GM19324 (cell line): ENCODE data around the gene MRPL36.

ENCODE experiments used
- ATAC-seq: cut with Tn5 transposase; IDR thresholded peaks from one replicate; pipeline ENCODE4 v1.9.1; 2021; ENCODE audit warnings: mild to moderate bottlenecking, moderate library complexity; ENCODE audit not compliant: unreplicated experiment, low FRiP score

MRPL36 gene

DNA sequence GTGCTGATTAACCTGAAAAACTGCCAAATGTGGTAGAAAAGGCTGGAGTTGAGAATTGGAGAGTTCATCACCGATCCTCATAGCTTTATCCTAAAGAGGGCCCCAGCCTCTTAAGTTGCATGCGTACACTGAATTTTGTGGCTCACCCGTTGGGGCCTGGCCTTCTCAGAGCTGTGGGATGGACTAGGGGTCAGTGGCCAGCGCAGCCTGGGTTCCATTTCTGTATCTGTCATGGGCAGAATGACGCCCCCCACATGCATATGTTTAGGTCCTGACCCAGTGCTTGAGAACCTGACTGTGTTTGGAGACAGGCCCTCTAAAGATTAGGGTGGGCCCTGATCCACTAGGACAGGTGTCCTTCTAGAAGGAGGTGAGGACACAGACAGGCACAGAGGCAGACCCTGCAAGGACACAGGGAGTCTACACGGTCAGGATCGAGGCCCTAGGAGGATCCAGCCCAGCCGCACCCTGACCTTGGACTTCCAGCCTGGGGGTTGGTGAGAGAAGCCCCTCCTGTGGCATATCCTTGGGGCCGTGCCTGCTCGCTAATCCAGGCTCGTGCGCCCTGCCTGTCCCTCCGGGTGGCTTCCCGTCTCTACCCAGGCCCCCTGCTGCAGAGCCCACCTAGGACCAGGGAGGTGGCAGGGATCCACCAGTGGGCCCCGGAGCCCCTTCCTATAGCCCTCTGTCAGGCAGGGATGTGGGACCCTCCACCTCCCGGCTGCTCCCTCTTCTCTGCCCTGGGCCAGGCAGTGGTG lies 33.8 kb upstream of the MRPL36 start:
- no peak for ATAC-seq

DNA sequence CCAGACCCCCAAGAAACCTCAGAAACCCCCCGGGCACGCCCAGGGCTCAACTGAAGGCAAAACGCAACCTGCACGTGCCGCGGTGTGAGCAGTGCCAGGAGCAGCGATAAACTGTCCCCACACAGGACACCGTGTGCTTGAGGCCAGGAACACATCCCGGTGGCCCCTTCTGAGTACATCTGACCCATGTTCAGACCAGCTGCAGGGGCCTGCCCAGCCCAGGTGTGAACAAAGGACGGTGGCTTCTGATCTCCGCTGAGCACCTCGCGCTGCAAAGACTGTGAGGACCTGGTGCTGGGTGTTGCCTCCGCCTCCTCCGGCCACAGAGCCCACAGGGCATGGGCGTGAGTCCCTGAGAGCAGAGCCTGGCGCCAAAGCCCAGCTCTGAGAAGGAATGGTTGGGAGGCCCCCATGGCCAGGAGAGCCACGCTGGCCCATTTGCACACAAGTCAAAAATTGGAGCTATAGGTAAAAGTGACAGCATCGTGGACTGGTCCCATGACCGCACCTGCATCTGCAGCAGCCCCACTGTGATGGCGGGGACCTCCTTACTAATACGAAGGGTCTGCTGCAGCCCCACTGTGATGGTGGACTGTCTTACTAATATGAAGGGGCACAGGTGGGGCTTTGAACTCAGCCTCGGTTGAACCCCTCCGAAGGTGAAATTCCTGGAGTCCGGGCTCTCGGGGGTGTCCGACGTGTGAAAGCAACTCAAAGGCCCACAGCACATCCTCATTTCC lies 33.0 kb upstream of the MRPL36 start:
- ATAC-seq: no peak

DNA sequence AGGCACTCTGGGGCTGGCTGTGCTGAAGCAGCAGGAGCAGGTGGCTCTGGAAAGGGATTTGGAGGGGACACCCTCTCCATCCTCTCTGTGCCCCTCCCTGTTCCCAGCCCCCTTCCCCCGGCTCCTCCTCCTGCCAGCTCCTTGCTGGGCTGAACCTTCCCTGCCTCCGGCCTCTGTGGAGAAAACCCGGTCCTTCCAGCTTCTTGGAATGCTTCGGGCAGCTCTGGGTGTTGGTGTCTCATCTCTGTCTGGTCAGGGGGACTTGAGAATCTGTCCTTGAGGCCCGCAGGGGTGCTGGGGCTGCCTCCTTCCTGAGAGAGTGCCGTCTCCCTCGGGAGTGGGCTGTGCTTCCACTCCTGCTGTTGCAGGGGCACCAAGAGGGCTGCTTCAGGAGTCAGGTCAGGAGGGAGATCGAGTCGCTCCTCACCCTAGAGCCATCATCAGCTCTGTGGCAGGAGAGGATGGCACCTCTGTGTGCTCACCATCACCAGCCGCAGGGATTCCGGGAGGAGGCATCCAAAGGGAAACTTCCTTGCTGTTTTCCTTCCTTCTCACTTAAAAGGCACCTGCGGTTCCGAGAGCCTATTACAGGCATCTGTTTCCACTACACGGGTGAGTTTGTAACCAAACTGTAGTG lies 32.2 kb upstream of the MRPL36 start:
- ATAC-seq: no peak

DNA sequence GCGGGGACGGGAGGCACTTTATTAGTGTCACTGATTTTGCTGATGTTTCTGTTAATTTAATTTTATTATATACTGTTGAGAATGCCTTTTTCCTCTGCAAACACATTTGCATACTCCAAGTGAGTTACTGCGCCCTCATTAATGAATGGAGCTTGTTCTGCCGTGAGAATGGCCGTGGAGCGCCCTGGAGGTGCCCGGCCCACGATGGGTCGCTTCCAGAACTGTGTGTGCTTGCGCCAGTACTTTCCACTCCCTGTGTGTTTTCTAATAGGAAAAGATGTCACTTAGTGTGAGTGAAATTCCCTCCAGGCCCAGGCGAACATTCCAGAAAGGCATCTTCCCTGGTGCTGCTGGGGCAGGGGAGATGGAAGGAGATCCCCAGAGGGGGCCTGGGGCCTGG lies 31.6 kb upstream of the MRPL36 start:
- ATAC-seq: no peak

DNA sequence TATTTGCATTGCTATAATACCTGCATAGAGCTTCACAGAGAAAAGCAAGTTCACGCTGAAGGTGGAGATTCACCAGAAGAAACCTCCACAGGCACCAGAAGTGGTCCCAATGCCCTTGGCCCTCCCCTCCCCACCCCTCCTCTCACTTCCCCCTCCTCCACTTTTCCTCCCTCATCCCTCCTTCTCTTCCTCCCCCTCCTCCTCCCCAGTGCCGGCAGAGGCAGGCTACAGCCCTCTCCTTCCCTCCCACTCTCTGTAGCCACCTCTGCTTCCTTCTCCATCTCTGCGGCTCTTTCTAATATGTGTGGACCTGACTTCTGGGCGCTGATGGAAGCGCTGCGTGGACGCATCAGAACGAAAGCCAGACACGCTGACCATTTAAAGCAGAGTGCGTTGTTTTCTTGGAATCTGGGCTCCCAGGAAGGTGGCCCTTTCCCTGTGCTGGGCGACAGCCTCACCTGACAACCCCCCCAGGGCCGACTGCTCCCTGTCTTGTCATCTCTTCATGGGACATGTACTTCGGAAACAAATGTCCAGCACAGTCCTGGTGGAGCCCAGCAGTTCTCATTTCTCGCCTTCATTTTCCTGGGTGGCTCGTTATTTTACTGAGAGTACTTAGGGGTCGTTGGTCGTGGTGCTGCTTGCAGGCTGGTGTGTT lies 31.1 kb upstream of the MRPL36 start:
- no peak for ATAC-seq

DNA sequence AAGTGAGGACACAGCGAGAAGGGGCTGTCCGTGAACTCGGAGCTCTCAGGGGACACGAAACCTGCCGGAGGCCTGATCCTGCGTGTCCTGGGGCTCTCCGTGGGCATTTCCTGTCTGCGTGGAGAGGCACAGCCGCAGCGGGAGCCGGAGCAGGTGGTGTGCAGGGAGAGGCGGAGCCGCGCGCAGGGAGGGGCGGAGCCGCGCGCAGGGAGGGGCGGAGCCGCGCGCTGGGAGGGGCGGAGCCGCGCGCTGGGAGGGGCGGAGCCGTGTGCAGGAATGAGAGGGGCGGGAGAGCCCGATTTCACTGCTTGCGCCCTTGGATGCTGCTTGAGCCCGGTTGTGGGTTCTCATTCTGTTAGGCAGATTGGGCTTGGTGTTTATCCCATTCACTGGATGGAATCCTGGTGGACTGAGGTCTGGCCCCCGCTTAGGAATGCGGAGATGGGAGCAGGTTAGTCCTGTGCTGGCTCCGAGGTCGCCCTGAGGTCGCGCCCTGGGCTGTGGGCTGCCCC lies 28.3 kb upstream of the MRPL36 start:
- no peak for ATAC-seq

DNA sequence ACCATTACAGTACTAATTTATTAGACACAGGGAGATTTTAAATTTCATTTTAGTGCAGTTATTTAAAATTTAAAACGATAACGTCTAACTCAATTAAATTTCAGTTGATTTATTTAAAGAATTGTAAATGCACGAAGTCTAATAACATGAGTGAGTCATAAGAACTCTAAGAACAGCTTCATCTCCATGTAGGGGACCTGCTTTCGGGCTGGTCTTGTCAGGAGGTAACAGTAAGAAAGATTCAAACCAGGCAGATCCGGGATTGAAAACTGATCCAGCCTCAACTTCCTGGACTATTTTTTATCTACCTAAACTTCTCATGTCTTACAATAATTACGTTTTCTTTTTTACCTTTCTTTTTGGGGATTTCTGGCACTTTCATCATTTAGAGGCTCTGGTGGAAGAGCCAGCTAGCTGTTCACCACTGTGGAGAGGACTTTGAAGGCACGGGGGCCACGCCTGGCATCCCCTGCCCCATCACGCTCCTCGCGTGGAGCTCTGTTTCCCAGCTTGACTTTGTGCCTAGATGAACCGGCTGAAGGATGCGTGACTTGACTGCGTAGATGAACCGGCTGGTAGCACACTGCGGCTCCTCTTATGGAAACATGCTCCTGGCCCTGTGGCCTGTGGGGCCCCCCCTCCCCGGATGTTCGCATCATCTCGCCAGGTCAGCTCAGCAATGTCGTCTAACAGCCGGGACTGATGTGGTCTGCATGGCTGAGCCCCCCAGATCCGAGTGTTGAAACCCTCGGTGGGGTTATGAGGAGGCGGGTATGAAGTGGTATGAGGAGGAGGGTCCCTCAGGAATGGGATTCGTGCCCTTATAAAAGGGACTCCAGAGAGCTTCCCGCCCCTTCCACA lies 27.6 kb upstream of the MRPL36 start:
- no peak for ATAC-seq

DNA sequence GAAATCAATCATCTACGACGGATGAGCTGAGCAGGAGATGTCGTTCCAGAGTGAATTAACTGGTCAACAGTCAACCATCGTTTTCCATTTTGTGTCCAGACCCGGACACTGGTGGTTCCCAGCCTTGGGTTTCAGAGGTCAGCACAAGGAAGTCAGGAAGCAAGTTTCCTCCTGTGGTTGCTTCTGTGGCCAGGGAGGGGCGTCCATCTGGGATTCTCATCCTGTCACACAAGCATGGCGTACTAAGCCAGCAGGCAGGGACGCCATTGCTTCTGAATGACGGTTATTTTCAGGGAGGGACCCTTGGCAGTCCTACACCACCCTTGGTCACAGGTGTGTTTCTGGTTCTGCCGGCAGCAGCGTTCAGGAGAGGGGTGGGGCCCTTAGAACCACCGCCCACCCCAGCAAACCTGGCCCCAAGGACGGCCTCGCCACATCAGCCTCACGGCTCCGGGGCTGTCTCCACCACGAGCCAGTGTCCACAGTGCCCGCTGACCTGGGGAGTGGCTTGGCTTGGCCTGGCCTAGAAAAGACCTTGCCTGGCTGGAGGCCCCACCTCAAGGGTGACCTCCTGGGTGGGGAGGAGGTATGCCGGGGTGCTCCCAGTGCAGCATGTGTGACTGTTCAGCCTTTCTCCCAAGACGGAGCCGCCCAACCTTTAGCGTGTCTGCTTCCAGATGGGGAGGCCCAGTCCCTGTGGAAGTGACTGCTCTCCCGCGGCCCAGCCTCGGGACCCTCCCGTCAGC lies 26.8 kb upstream of the MRPL36 start:
- no peak for ATAC-seq

DNA sequence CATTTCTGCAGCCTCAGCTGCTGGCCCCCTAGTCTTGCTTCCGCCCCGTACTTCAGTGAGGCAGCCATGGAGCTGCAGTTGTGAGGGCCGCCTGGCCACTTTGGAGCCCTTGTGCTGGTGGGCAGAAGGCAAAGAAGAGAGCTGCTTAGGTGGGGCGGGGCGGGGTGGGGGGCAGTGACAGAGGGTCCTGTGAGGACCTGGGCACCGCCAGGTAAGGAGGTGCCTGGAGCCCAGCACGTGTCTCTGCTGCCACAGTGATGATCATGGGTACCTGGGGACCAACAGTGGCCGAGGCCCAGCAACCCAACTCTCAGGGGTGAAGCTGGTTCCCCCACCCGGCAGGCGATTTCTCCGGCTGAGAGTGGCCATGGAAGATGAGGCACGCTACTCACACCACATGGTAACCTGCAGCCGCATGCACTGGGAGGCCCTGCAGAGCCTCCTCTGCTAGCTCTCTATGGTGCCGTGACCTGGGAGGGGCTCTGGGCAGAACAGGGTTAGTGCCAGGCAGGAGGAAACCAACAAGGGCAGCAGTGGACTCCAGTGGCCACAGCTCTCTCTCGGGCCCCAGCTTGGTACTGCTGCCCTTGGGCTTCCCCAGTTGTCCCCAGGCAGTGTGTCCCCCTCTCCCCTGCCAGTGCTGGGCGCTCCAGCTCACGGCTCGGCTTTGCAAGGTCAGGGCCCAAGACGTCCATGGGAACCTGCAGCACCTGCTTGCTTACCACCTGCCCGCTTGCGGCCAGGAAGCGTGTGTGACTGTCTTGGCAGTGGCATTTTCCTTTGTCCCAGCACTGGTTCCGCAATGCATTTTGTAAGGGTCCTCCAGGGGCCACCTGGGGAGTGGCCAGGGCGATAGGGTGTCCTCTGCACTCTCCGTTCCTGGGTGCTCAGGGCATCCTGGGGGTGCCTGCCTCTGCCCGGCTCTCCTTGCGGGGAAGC lies 25.5 kb upstream of the MRPL36 start:
- no peak for ATAC-seq

DNA sequence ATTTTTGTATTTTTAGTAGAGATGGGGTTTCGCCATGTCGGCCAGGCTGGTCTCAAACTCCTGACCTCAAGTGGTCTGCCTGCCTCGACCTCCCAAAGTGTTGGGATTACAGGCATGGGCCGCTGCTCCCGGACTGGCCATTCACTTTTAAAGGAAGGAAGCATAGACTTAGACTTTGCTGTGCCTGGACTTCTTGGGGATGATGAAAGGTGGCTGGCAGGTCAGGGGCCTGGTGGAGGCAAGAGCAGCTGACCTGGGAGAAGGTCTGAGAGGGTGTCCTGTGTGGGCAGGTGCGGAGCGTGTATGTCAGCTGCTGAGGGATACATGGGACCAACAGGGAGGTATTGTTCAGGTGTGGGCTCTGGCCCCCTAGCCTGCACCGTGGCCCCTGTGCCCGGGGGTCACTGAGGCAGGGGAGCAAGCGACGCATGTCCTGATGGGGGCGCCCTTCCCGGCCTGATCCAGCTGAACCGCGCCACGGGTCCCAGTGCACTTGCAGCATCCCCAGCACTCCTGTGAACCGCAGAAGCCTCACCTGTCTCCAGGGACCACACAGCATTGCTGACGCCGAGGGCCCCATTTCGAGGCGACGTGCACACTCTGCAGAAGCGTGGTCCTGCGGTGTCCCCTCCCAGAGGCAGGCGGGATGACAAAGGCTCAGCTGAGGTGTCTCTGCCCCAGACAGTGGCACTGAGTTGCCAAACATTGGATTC lies 24.6 kb upstream of the MRPL36 start:
- ATAC-seq: no peak

DNA sequence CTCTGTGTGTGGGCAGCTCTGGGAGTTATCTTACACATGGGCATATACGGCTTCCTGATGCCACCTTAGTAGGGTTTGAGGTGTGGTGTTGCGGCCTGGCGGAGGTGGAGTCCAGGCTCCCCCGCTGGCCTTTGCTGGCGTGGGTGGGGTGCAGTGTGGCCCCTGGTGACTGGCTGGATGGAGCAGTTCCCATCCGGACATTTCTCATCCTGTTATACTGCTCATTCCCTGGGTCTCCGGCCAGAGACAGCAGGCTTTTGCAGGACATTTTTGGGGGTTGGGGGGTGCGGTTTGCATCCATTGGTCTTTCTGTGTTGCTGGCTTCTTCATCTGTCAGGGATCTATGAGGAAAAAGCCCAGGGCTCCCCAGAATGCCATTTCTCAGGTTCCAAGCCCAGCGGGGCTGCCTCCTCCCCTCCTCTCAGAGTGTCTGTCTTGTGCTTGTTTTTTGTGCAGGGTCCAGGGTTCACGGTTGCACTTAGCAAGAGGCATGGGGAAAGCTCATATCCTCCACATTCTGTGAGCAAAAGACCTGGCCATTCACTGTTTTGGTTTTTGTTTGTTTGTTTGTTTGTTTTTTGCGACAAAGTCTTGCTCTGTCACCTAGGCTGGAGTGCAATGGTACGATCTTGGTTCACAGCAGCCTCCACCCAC lies 23.9 kb upstream of the MRPL36 start:
- ATAC-seq: no peak

DNA sequence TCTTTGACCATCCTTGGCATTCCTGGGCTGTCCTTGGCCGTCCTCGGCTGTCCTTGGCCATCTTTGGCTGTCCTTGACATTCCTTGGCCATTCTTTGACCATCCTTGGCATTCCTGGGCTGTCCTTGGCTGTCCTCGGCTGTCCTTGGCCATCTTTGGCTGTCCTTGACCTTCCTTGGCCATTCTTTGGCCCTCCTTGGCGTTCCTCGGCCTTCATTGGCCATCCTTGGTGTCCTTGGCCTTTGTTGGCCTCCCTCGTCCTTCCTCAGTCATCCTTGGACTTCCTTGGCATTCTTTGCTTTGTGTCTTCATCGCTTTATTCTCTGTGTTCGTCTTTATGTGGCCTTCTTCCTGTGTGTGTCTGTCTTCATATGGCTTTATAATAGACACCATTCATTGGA lies 22.2 kb upstream of the MRPL36 start:
- no peak for ATAC-seq

DNA sequence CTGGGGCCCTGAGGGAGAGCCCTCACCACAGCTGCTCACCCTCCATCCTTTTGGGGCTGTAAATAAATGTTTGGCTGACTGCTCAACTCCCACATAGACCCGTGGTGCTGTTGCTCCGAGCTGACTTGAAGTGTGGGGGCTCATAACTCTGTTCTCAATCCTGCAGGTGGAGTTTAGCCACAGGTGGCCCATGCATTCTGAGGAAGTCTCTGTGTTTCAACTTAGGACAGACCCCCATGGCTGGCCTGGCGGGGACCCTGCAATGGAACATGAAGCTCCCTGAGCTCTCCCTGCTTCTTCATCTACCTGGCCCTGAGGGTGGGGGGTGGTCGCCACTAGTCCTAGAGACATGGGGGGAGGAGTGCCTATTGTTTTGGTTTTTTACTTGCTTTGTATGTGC lies 21.3 kb upstream of the MRPL36 start:
- ATAC-seq: no peak

DNA sequence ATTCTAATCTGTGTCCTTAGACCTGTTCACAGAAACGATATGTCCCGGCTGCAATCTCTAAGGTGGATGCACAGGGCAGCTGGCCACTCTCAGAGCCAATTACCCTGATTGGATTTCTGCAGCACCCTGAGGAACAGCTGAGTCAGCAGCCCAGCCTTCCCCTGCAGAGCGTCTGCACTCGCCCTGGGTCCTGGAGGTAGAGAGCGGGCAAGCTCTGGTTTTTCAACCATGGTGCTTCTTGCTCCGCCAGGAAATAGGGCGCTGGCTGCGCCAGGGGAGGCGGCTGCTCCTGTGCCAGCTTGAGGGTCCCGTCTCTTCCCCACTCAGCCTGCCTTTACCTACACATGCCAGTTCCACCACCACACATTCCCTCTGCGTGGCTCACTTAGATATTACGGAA lies 20.7 kb upstream of the MRPL36 start:
- ATAC-seq: no peak

DNA sequence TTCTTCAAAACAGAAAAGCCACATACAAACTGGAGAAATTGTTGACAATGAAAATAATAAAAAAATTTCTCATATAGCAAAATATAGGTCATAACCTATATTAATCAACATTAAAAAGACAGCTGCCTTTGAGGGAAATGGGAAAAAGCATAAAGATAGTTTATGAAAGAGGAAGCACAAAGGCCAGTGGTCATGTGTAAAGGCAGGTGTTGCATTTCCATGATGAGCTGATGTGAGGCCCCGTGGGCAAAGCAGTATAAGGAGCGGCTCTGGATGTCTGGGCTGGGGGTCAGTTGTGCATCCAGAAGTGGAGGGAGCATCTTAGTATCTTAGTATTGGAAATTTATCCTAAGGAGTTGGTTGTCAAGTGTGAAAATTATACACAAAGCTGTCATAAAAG lies 19.8 kb upstream of the MRPL36 start:
- ATAC-seq: no peak

DNA sequence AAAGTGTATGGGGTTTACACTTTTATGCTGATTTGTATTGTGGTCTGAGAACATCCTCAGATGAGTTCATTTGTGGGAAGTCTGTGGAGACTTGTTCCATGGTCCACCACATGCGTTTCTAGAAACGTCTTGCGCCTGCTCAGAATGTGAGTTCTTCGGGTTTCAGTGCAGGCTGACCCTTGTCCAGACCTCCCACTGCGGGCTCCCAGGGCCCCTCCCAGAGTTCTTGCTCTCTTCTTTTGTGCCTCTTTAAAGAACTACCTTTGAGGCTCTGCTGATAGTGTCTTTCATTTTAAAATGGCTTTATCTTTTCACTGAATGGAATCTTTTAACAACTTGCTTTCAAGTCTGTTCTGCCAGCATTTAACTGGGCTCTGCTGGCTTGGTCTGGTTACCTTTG lies 19.1 kb upstream of the MRPL36 start:
- ATAC-seq: no peak
